Measurements from ENCODE around the gene GLP1R.
"Not testable (repeated sequence)": the region's sequence is repeated elsewhere in the genome, so short reads cannot be mapped to it uniquely, and the experiment has no call there.

GLP1R gene

GRCh38 chr6:39088331-39088730 lies 39.8 kb downstream of the GLP1R start:
- DNase-seq = no peak

DNA sequence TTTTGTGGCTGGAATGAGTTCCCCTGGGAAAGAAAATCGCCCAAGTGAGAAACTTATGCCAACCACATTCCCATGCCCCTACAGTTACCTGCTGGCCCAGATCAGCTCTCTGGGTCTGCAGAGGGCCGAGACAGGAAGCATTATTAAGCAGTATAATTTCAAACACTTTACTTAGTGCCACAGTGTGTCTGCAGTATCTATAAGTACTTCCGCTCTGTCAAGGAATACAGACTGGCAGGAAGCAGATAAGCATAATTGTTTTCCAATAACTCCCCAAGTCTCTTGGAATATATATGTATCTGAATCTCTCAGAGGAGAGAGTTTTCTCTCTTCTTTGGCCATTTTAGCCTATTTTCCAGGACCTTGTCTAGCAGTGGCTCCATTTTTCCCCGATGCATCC lies 41.5 kb downstream of the GLP1R start:
- DNase-seq = no peak

GRCh38 chr6:39091220-39091619 lies 42.6 kb downstream of the GLP1R start:
- no peak for DNase-seq

GRCh38 chr6:39092124-39092523 lies 43.5 kb downstream of the GLP1R start:
- DNase-seq = no peak

GRCh38 chr6:39093149-39093708 lies 44.6 kb downstream of the GLP1R start:
- no peak for DNase-seq

GRCh38 chr6:39095578-39095977 lies 47.0 kb downstream of the GLP1R start:
- DNase-seq = no peak

DNA sequence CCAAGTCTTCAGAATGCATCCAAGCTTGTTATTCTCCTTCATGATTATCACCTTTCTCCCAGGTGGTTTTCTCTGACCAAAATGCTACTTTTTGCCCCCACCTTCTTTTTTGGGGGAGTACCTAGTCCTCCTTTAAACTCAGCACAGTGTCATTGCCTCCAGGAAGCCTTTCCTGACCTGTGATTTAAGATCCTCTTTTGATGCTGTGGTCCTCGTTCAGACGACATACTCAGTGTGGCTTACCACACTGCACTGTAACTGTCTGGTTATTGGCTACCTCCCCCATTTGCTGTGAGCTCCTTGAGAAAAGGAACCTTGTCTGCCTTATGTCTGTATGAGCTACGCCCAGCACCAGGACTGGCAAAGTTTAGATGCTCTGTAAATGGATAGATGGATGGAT lies 51.8 kb downstream of the GLP1R start:
- no peak for DNase-seq

DNA sequence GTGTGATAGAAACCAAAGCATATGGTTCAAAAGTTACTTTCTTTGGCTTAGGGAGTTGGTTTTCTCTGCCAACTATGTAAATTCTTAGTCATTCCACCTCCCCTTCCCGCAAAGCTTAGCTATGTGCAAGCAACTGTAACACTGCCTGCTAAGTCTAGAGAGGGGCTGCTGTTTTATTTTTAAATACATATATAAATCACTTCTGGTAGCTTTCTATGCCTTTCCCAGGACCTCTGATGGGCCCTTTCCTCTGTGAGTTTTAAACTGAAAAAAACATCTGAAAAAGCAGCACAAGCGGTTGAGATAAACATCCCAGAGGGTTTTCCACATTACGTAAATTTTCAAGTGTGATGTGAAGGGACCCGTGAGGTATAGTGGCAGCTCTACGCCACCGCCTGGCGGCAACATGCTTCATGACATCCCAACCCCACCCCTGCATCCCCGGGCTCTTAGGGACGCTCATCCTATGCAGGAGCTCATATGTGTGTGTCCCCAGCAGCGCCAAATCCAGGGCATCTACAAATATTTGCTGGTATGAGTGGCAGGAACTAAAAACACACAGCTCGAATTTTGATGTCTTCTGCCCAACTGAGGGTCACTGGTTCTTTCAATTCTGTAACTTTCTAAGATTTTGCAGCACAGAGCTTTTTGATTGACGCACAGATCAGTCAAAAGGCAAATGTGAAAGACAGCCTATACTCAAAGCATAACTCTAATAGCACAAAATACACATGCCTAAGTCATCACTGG lies 53.7 kb downstream of the GLP1R start:
- peak in 1 of 2 experiments; percentile 39 for DNase-seq

DNA sequence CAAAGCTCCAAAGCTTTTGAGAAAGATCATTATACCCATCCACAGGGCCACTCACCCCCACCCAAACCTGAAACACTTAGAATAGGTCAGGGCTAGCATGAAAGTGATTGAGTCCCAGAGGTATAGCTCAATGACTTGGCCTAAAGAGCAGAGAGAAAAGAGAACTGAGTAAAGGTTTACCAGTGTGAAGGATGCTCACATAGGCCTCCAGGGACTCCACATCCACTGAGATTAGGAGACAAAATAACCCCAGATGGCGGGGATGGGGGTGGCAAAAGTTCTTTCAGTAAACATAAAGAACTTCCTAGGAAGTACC lies 54.2 kb downstream of the GLP1R start:
- DNase-seq = no peak

GRCh38 chr6:39104528-39104927 lies 55.9 kb downstream of the GLP1R start:
- no peak for DNase-seq

DNA sequence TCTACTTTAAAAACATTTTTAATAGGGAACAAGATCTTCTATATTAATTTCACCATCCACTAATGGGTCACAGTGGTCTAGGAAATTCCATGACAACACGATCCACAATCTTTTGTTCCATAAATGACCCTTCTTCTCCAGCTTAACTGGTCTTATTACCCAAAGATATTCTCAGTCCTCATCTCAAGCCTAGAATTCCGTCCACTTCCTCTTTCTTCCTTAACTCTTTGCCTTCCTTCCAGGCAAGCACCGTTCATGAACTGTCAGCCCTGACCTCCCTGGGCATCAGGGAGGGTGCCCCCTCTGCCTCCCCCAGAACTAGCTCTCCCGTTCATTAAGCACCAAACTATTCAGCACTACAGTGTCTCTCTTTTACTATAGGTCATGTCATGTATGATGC lies 58.5 kb downstream of the GLP1R start:
- DNase-seq = no peak

DNA sequence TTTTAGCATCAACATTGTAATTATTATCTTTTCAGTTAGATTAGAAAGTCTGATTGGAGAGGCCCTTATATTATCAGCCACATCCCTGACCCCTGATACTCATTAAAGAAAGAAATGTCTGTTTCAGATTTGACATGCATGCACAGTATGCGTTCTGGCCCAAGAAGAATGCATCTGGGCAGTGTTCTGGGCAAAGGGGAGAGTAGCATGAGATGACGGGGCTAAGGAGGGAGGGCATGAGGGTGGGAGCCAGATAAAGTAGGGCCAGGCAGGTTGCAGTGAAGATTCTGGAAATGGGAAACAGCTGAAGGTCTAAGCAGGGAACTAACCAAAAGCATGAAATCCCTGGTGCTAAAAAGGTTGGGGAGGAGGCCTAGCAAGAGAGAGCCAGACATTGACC lies 59.1 kb downstream of the GLP1R start:
- no peak for DNase-seq

DNA sequence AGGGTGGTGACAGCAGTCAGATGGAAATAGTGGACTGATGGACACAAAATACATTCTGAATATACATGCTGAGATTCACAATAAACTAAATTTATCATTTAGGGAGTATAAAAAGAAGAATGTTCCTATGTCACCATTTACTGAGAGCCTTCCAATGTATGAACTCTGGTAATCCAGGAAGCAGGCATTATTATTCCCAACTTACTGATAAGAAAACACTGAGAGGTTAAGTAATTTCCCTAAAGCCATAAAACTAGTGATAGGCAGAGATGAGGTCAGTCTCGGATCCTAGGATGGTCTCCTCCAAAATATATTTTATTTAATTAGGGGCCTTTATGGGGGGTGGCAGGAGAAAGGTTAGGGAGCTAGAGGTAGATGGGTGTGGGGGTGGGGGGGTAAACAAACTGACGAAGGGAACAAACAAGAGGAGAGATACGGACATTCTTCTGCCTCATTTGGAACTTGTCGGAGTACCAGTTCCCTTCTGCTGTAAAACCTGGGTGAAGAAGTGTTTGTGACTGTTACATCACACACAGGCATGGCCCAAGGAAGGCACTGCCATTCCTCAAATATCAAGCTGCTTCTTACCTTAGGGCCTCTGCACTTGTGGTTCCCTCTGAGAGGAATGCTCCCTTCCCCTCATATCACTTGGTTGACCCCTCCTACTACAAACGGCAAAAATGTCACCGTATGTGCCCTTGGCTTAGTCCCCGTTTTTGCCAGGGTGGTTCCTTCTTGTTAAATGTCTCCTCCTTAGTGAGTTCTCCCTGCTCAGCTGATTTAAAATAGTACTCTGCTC lies 59.7 kb downstream of the GLP1R start:
- DNase-seq = no peak

GRCh38 chr6:39111280-39111679 lies 62.7 kb downstream of the GLP1R start:
- DNase-seq = no peak

DNA sequence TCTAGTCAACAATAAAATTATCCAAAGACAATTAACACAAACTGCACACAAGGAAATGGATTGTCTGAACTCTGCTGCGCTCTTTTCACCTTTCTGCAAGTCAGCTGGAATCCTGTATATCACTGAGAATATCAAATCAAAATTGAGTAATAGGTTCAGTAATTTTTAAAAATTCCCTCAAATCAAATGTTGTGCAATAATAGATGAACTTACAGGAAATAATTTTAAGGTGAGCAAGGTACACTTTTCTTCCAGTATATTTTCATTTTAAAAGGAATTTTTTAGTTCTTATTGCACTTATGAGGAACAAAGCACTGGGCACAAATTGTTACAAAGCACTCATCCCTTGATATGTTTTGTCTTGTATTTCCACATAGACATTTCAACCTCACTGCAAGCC lies 65.2 kb downstream of the GLP1R start:
- DNase-seq = no peak

GRCh38 chr6:39114388-39114703 lies 65.8 kb downstream of the GLP1R start:
- DNase-seq = no peak

DNA sequence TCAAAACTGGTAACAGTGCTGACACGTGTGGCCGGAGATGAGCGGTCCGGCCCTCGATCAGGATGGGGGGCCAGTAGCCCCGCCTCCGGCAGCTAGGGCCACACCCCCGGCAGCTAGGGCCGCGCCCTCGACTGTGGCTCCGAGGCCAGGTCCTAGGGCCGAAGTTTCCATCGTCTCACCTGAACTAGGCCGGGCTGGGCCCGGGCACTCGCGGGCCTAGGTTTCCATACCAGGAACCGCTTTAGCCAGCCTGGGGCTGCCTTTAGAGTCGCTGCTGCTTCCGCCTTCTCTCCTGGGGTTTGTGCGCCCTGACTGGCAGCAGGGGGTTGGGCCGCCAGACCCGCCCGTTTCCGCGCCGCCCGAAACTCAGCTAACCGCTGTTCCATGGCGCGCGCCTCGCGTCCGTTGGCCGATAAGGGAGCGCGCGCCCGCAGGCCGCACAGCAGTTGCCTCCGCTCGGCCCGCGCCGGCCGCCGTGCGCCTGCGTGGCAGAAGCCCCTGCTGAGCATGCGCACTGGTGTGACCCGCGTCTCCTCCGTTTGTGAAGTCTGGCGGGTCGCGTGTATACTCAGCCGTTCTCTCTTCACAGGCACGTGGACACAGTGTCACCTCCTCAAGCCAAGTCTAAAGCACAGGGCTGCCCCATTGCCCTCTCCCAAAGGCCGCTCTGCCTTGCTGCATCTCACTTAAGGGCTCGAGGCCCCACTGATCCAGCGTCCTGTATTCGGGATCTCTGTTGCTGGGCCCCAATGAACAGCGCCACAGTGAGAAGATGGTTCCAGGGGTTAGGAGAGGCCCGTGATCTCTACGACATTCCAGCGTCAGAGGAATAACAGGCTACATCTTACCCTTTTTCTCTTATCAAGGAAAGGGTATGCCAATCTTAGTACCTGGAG lies 66.4 kb downstream of the GLP1R start, which contains the start of gene SAYSD1:
SAYSD1 (minus strand) TSS at position 483 of the 896 bp plus-strand sequence; CDS start at position 386, 97 bp downstream.
- peak; percentile 92 to 95 for DNase-seq

- DNase-seq = no peak
Measured at GRCh38 chr6:39118921-39119320, 70.3 kb downstream of the GLP1R start.

- no peak for DNase-seq
Measured at GRCh38 chr6:39124114-39124513, 75.5 kb downstream of the GLP1R start.

DNA sequence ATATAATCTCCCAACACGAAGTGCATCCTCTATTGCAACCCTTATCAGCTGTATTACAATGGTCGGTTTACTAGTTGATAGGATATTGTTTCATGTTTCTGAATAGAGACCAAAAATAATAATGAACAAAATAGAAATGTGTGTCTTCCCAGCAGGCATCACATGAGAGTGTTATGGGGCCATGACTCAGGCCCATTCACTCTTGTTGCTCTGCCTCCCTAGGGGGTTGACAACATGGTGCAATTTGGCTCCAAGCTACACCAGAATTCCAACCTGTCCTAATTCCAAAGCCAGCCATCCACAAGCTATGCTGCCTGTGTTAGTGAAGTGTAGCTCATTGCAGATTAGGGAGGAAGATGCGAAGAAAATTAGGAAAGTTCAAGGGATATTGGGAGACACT lies 79.5 kb downstream of the GLP1R start:
- no peak for DNase-seq

DNA sequence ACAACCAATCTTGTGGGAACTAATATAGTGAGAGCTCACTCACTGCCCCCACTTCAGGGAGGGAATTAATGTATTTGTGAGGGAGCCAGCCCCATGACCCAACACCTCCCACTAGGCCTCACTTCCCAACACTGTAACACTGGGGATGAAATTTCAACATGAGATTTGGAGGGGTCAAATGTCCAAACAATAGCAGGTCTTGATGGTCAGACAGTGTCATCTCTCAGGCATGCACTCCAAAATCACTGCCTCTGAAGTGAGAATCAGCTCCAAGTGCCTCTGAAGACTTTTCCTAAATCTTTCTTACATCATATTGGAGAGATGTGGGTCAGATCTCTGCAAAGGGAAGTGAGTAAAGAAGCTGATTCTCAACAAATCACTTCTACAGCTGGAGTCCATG lies 80.3 kb downstream of the GLP1R start:
- DNase-seq = no peak

- no peak for DNase-seq
Measured at GRCh38 chr6:39130691-39131090, 82.1 kb downstream of the GLP1R start.

GRCh38 chr6:39134761-39135160 lies 86.2 kb downstream of the GLP1R start:
- not testable (repeated sequence) for DNase-seq
